ENCODE measurements around the gene RALGPS2.

Gene RALGPS2

DNA sequence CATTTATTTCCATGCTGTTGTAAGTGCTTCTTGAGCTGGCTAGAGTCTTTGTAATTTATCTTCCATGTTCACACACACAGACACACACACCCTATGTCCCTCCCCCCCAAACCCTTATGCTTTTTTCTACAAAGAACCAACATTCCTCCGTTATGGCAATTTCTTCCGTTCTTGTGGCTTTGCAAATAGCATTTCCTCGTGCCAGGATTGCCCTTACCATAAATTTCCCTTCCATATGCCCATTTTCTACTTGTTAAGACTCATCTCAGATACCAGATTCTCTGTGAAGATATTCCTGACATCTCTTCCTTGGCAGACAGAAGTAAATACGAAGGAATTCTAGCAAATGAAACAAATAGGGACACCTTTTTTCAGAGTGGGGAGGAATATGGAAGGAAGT lies 26.0 kb downstream of the RALGPS2 start:
- Histone ChIP-seq H3K27ac (ENCODE audit: extremely low read depth, low read depth, low read length) (no peak overlapping the region), H3K9me3 (ENCODE audit: control insufficient read depth, insufficient read depth, low read depth, low read length) (no peaks in the 10 kb centered on the region), H3K4me1 (ENCODE audit: control insufficient read depth, insufficient read depth, low read length) (no peaks in the 10 kb centered on the region), H3K4me3 (ENCODE audit: low read depth, low read length) (no peak overlapping the region), H3K36me3 (ENCODE audit: control insufficient read depth in 2 of 2, insufficient read depth in 1 of 2, low read length in 2 of 2) (no peaks in the 10 kb centered on the region)
- TF ChIP-seq ZNF596 (tag by site-specific recombination; IDR thresholded peaks at IDR 0.05), result no peak
- no peak for TF ChIP-seq BCL11B (tag by site-specific recombination; IDR thresholded peaks at IDR 0.05; ENCODE audit: low read depth)
- TF ChIP-seq HIC1 (tag by site-specific recombination; IDR thresholded peaks at IDR 0.05), result no peak
- TF ChIP-seq ZBTB20 (tag by site-specific recombination; IDR thresholded peaks at IDR 0.05), result no peak
- no peak for TF ChIP-seq ZFHX2 (tag by site-specific recombination; conservative IDR thresholded peaks at IDR 0.05)
- TF ChIP-seq SCRT2 (tag by site-specific recombination; IDR thresholded peaks at IDR 0.05), result no peak
- no peak for TF ChIP-seq ZNF555 (tag by site-specific recombination; conservative IDR thresholded peaks at IDR 0.05)
- TF ChIP-seq ZNF391 (tag by site-specific recombination; IDR thresholded peaks at IDR 0.05; ENCODE audit: borderline replicate concordance, low read depth), result no peak
- no peak for TF ChIP-seq ZFP3 (tag by site-specific recombination; IDR thresholded peaks at IDR 0.05; ENCODE audit: low read depth)
- TF ChIP-seq ZNF629 (tag by site-specific recombination; IDR thresholded peaks at IDR 0.05), result no peak
- TF ChIP-seq ZNF223 (tag by site-specific recombination; IDR thresholded peaks at IDR 0.05), result no peak
- no peak for TF ChIP-seq ZNF776 (tag by site-specific recombination; IDR thresholded peaks at IDR 0.05; ENCODE audit: borderline replicate concordance)
- TF ChIP-seq ZNF792 (tag by site-specific recombination; IDR thresholded peaks at IDR 0.05), result no peak
- ChIA-PET CTCF (interaction anchor here (0.8 to 1.3 kb wide), 3 partner anchors 208 to 451 kb away, joined by 3 read pairs; no protein-coding TSS in a partner anchor), POLR2A (no interaction called here)

- Histone ChIP-seq H3K9me3 (ENCODE audit: control insufficient read depth, insufficient read depth, low read depth, low read length) (no peaks in the 10 kb centered on the region), H3K4me3 (ENCODE audit: low read depth, low read length) (no peak overlapping the region), H3K4me1 (ENCODE audit: control insufficient read depth, insufficient read depth, low read length) (no peaks in the 10 kb centered on the region), H3K36me3 (ENCODE audit: control insufficient read depth in 2 of 2, insufficient read depth in 1 of 2, low read length in 2 of 2) (no peaks in the 10 kb centered on the region), H3K27ac (ENCODE audit: extremely low read depth, low read depth, low read length) (no peak overlapping the region)
- ChIA-PET CTCF (interaction anchor here (0.6 to 1.9 kb wide), 14 partner anchors 10 to 442 kb away, joined by 3 to 17 read pairs (median 4); partner anchors contain the start of gene RALGPS2), POLR2A (no interaction called here)
- TF ChIP-seq ZNF692 (tag by site-specific recombination; IDR thresholded peaks at IDR 0.05), result no peak
- TF ChIP-seq ZNF362 (tag by site-specific recombination; IDR thresholded peaks at IDR 0.05), result no peak
- TF ChIP-seq ZNF776 (tag by site-specific recombination; IDR thresholded peaks at IDR 0.05; ENCODE audit: borderline replicate concordance), result no peak
- TF ChIP-seq HIC1 (tag by site-specific recombination; IDR thresholded peaks at IDR 0.05), result no peak
- no peak for TF ChIP-seq BCL11B (tag by site-specific recombination; IDR thresholded peaks at IDR 0.05; ENCODE audit: low read depth)
- no peak for TF ChIP-seq ZNF658 (tag by site-specific recombination; IDR thresholded peaks at IDR 0.05)
- no peak for TF ChIP-seq ZNF335 (tag by site-specific recombination; conservative IDR thresholded peaks at IDR 0.05)
- TF ChIP-seq ZNF791 (tag by site-specific recombination; IDR thresholded peaks at IDR 0.05), result no peak
- no peak for TF ChIP-seq ZNF626 (tag by site-specific recombination; IDR thresholded peaks at IDR 0.05)
- TF ChIP-seq, protein P1, sequence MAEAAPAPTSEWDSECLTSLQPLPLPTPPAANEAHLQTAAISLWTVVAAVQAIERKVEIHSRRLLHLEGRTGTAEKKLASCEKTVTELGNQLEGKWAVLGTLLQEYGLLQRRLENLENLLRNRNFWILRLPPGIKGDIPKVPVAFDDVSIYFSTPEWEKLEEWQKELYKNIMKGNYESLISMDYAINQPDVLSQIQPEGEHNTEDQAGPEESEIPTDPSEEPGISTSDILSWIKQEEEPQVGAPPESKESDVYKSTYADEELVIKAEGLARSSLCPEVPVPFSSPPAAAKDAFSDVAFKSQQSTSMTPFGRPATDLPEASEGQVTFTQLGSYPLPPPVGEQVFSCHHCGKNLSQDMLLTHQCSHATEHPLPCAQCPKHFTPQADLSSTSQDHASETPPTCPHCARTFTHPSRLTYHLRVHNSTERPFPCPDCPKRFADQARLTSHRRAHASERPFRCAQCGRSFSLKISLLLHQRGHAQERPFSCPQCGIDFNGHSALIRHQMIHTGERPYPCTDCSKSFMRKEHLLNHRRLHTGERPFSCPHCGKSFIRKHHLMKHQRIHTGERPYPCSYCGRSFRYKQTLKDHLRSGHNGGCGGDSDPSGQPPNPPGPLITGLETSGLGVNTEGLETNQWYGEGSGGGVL (tag by site-specific recombination; IDR thresholded peaks at IDR 0.05), result no peak
- TF ChIP-seq, protein P2, sequence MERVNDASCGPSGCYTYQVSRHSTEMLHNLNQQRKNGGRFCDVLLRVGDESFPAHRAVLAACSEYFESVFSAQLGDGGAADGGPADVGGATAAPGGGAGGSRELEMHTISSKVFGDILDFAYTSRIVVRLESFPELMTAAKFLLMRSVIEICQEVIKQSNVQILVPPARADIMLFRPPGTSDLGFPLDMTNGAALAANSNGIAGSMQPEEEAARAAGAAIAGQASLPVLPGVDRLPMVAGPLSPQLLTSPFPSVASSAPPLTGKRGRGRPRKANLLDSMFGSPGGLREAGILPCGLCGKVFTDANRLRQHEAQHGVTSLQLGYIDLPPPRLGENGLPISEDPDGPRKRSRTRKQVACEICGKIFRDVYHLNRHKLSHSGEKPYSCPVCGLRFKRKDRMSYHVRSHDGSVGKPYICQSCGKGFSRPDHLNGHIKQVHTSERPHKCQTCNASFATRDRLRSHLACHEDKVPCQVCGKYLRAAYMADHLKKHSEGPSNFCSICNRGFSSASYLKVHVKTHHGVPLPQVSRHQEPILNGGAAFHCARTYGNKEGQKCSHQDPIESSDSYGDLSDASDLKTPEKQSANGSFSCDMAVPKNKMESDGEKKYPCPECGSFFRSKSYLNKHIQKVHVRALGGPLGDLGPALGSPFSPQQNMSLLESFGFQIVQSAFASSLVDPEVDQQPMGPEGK (tag by site-specific recombination; IDR thresholded peaks at IDR 0.05), result no peak
- TF ChIP-seq ZNF138 (tag by site-specific recombination; IDR thresholded peaks at IDR 0.05; ENCODE audit: borderline replicate concordance), result no peak
- TF ChIP-seq ZNF501 (tag by site-specific recombination; IDR thresholded peaks at IDR 0.05), result no peak
- no peak for TF ChIP-seq REPIN1 (tag by site-specific recombination; IDR thresholded peaks at IDR 0.05; ENCODE audit: low read depth)
Measured at GRCh38 chr1:178752891-178753290, 27.8 kb downstream of the RALGPS2 start.

All from HEK293 (cell line).